ENCODE measurements around the gene ZNF260. TPM values are rescaled to one million over a fixed set of nuclear protein-coding genes. Genes with fewer than 3 reads are reported as not detected.
A peak's percentile ranks its signal among the peaks of the same experiment; 100 is the strongest.

ZNF260 gene
- total RNA-seq, 1 experiment from 2014 or later = 24.1 TPM

GRCh38 chr19:36527873-36528193 is 238 bp downstream of the ZNF260 start:
- DNase-seq (ENCODE audit: low spot score) (no peak), ATAC-seq (no peak)
- Mint-ChIP-seq H3K4me3 (peak overlapping the region; percentile 99), H3K36me3 (peaks cover 29% of the 10 kb centered on the region), H3K4me1 (peaks cover 13% of the 10 kb centered on the region), H3K27ac (peak overlapping the region; percentile 100), H3K9me3 (peaks cover 7% of the 10 kb centered on the region), H3K27me3 (ENCODE audit: low read depth) (no peaks in the 10 kb centered on the region; the same call in 1 of the 2 replicates)
- ChIA-PET CTCF (interaction anchor here (1.3 kb wide), 1 partner anchor 323 kb away, joined by 3 read pairs; the partner anchor contains the start of gene ZNF345), POLR2A (interaction anchor here (0.6 to 2.0 kb wide), 6 partner anchors 38 to 1654 kb away, joined by 3 to 16 read pairs (median 6); partner anchors contain the start of genes ZNF146, ZNF345, ZNF529 and ZNF565)
- TF ChIP-seq CBFB (CRISPR knock-in tag; IDR thresholded peaks at IDR 0.05; ENCODE audit: low read depth) = no peak
- no peak for TF ChIP-seq NR3C1 (CRISPR knock-in tag; conservative IDR thresholded peaks at IDR 0.05; ENCODE audit: low read depth)
- 0 out of 2 replicates have a peak, but pooled peaks have one; percentile 7 for TF ChIP-seq ZBTB21 (CRISPR knock-in tag; IDR thresholded peaks at IDR 0.05; ENCODE audit: borderline replicate concordance)
- 0 out of 2 replicates have a peak, but pooled peaks have one; percentile 46 for TF ChIP-seq ZNF232 (CRISPR knock-in tag; IDR thresholded peaks at IDR 0.05)
- TF ChIP-seq ATF3 (CRISPR knock-in tag; conservative IDR thresholded peaks at IDR 0.05) = no peak
- TF ChIP-seq SMAD3 (CRISPR knock-in tag; IDR thresholded peaks at IDR 0.05; ENCODE audit: borderline replicate concordance) = peak; percentile 50; the same call in 1 of the 2 replicates

- DNase-seq (ENCODE audit: low spot score) (no peak), ATAC-seq (no peak)
- peak overlapping the region; percentile 99 for H3K4me3 Mint-ChIP-seq
- ChIA-PET POLR2A (interaction anchor here (0.6 to 1.4 kb wide), 2 partner anchors 38 to 46 kb away, joined by 3 to 4 read pairs; partner anchors contain the start of genes ZNF529 and ZNF566), CTCF (no interaction called here)
- no peaks in the 10 kb centered on the region; the same call in 1 of the 2 replicates for H3K27me3 Mint-ChIP-seq (ENCODE audit: low read depth)
- peaks cover 13% of the 10 kb centered on the region for H3K4me1 Mint-ChIP-seq
- peaks cover 33% of the 10 kb centered on the region for H3K36me3 Mint-ChIP-seq
- peak overlapping the region; percentile 100 for H3K27ac Mint-ChIP-seq
- H3K9me3 Mint-ChIP-seq = peaks cover 7% of the 10 kb centered on the region
- TF ChIP-seq ERG (CRISPR knock-in tag; IDR thresholded peaks at IDR 0.05) = no peak
- no peak for TF ChIP-seq USF1 (CRISPR knock-in tag; IDR thresholded peaks at IDR 0.05)
- no peak for TF ChIP-seq MLX (CRISPR knock-in tag; IDR thresholded peaks at IDR 0.05)
- TF ChIP-seq TEAD4 (CRISPR knock-in tag; IDR thresholded peaks at IDR 0.05) = no peak
- TF ChIP-seq ZBTB43 (CRISPR knock-in tag; IDR thresholded peaks at IDR 0.05) = no peak
- TF ChIP-seq ZNF512 (CRISPR knock-in tag; IDR thresholded peaks at IDR 0.05; ENCODE audit: borderline replicate concordance) = no peak
- TF ChIP-seq ARID4B (CRISPR knock-in tag; IDR thresholded peaks at IDR 0.05; ENCODE audit: borderline replicate concordance) = no peak
- no peak for TF ChIP-seq GABPB1 (CRISPR knock-in tag; IDR thresholded peaks at IDR 0.05)
- TF ChIP-seq ETV6 (CRISPR knock-in tag; IDR thresholded peaks at IDR 0.05) = no peak
- no peak for TF ChIP-seq TP53 (CRISPR knock-in tag; IDR thresholded peaks at IDR 0.05)
- TF ChIP-seq FOXK1 (CRISPR knock-in tag; IDR thresholded peaks at IDR 0.05) = no peak
- no peak for TF ChIP-seq E2F4 (CRISPR knock-in tag; IDR thresholded peaks at IDR 0.05; ENCODE audit: borderline replicate concordance, low read depth)
- TF ChIP-seq GRHL2 (CRISPR knock-in tag; IDR thresholded peaks at IDR 0.05; ENCODE audit: insufficient replicate concordance, severe bottlenecking) = no peak
- no peak for TF ChIP-seq ATF6 (CRISPR knock-in tag; IDR thresholded peaks at IDR 0.05)
- TF ChIP-seq ZNF263 (CRISPR knock-in tag; IDR thresholded peaks at IDR 0.05; ENCODE audit: low read depth) = no peak
These were observed 730 bp downstream of the ZNF260 start for GRCh38 chr19:36527341-36527740.
